ENCODE measurements around the gene ZNF407. TPM values are rescaled to one million over a fixed set of nuclear protein-coding genes. Genes with fewer than 3 reads are reported as not detected.

The ZNF407 gene
- total RNA-seq, 1 experiment from 2014 or later, result 7.6 TPM

- POLR2A ChIA-PET, result no interaction called here
- DNase-seq (ENCODE audit: low read depth, low spot score), result no peak
Observed at GRCh38 chr18:74876630-74877243, 279.1 kb downstream of the ZNF407 start.

More at GRCh38 chr18:74876630-74877243, 279.1 kb downstream of the ZNF407 start:
- no peaks in the 10 kb centered on the region for H3K36me3 ChIP-seq (ENCODE audit: control insufficient read depth in 1 of 2, insufficient read depth in 2 of 2, low read length in 2 of 2)
- H4K20me1 ChIP-seq (ENCODE audit: insufficient read depth), result no peaks in the 10 kb centered on the region
- H3K27me3 ChIP-seq (ENCODE audit: insufficient read depth, low read length), result no peaks in the 10 kb centered on the region
- no peak overlapping the region for H2AFZ ChIP-seq (ENCODE audit: low read depth, low read length, poor library complexity, severe bottlenecking)
- no peak for TF ChIP-seq EGR1 (IDR thresholded peaks at IDR 0.05; ENCODE audit: low read depth)
- no peak for TF ChIP-seq MAX (IDR thresholded peaks at IDR 0.05)
- no peak for TF ChIP-seq REST (IDR thresholded peaks at IDR 0.05; ENCODE audit: low read depth)
- TF ChIP-seq ELF1 (IDR thresholded peaks at IDR 0.05; ENCODE audit: borderline replicate concordance, low read depth), result no peak
- no peak for TF ChIP-seq SP1 (IDR thresholded peaks at IDR 0.05; ENCODE audit: low read depth)
- no peak for TF ChIP-seq CBX3 (IDR thresholded peaks at IDR 0.05; ENCODE audit: low read depth)
- no peak for TF ChIP-seq FOSL1 (IDR thresholded peaks at IDR 0.05; ENCODE audit: low read depth)
- no peak for TF ChIP-seq ZFX (IDR thresholded peaks at IDR 0.05)
- TF ChIP-seq POLR2A (IDR thresholded peaks at IDR 0.05; ENCODE audit: borderline replicate concordance, extremely low read depth, insufficient read depth, insufficient read length), result no peak
- no peak for TF ChIP-seq SRF (IDR thresholded peaks at IDR 0.05; ENCODE audit: low read depth)
- TF ChIP-seq ZNF274 (IDR thresholded peaks at IDR 0.05; ENCODE audit: low read depth, low read length), result no peak
- TF ChIP-seq JUND (IDR thresholded peaks at IDR 0.05), result no peak
- no peak overlapping the region for H3K4me3 ChIP-seq (replicated peaks in 1 of 2; ENCODE audit: low read depth in 1 of 2, low read length in 2 of 2)
- H3K27ac ChIP-seq (ENCODE audit: low read depth, low read length), result no peak overlapping the region
- no peak for ATAC-seq
- H3K4me2 ChIP-seq (ENCODE audit: low read length), result no peak overlapping the region
- H3K4me1 ChIP-seq (ENCODE audit: control insufficient read depth in 1 of 2, insufficient read depth in 2 of 2, low read length in 2 of 2), result no peaks in the 10 kb centered on the region
- H3K9me3 ChIP-seq (ENCODE audit: control insufficient read depth in 1 of 2, insufficient read depth in 1 of 2, low read depth in 1 of 2, low read length in 2 of 2), result no peaks in the 10 kb centered on the region
- H3K79me2 ChIP-seq (ENCODE audit: insufficient read depth, low read length), result no peaks in the 10 kb centered on the region
- H3K9ac ChIP-seq (ENCODE audit: low read length), result no peak overlapping the region
- ChIA-PET RAD21 (ENCODE audit: low non-redundant PET in 1 of 2, low total read pairs in 2 of 2, uncharacterized antibody in 2 of 2, unreplicated experiment in 2 of 2) (no interaction called here), CTCF (no interaction called here)
- H3K9me2 ChIP-seq (ENCODE audit: insufficient read depth), result no peaks in the 10 kb centered on the region
- intact Hi-C loops (cut with micrococcal nuclease), result no loop called here
- BruUV-seq (replicated peaks), result no TSS peak
